H9 (cell line): ENCODE results near the gene CMAS. TPM values are rescaled to one million over a fixed set of nuclear protein-coding genes. Genes with fewer than 3 reads are reported as not detected.

Experiments used
- DNase-seq: peaks from one replicate; pipeline ENCODE4 v3.0.0-alpha.2; 2017
- H2AFZ ChIP-seq: one replicate; pipeline ENCODE4 v1.6.1; 2013; ENCODE audit warnings: mild to moderate bottlenecking, low read length, control low read depth, moderate library complexity
- H2AK5ac ChIP-seq: 2 replicates; pipeline ENCODE4 v1.6.1; 2013; ENCODE audit warnings: low read length, control low read depth, mixed read lengths; ENCODE audit not compliant: insufficient read length
- H2BK120ac ChIP-seq: one replicate; pipeline ENCODE4 v1.6.1; 2013; ENCODE audit warnings: low read depth, mild to moderate bottlenecking, low read length, control low read depth, inconsistent platforms; ENCODE audit not compliant: poor library complexity, severe bottlenecking
- H2BK12ac ChIP-seq: 2 replicates; pipeline ENCODE4 v1.6.1; 2013; ENCODE audit warnings: low read length, control low read depth, mixed read lengths, low read depth; ENCODE audit not compliant: insufficient read length
- H2BK15ac ChIP-seq: 2 replicates; pipeline ENCODE4 v1.6.1; 2013; ENCODE audit warnings: low read depth, low read length, control low read depth
- H2BK20ac ChIP-seq: one replicate; pipeline ENCODE4 v1.6.1; 2013; ENCODE audit warnings: low read depth, mild to moderate bottlenecking, low read length, control low read depth, inconsistent platforms; ENCODE audit not compliant: poor library complexity, severe bottlenecking
- H2BK5ac ChIP-seq: 2 replicates; pipeline ENCODE4 v1.6.1; 2013; ENCODE audit warnings: low read length, control low read depth, mixed read lengths; ENCODE audit not compliant: insufficient read length
- H3K14ac ChIP-seq: 2 replicates; pipeline ENCODE4 v1.6.1; 2013; ENCODE audit warnings: low read length, control low read depth; ENCODE audit not compliant: insufficient read depth
- H3K18ac ChIP-seq: 2 replicates; pipeline ENCODE4 v1.6.1; 2013; ENCODE audit warnings: low read depth, mild to moderate bottlenecking, mixed read lengths, low read length, control low read depth; ENCODE audit not compliant: insufficient read length
- H3K23ac ChIP-seq: 2 replicates; pipeline ENCODE4 v1.6.1; 2013; ENCODE audit warnings: low read length, control low read depth, mixed read lengths, low read depth; ENCODE audit not compliant: insufficient read length
- H3K23me2 ChIP-seq: 2 replicates; pipeline ENCODE4 v1.6.1; 2013; ENCODE audit warnings: low read depth, mild to moderate bottlenecking, mixed read lengths, low read length, control low read depth; ENCODE audit not compliant: insufficient read length, poor library complexity, severe bottlenecking
- H3K27ac ChIP-seq: 2 replicates; pipeline ENCODE4 v1.5.1; 2013; ENCODE audit warnings: low read length, control low read depth, mixed read lengths, low read depth; ENCODE audit not compliant: insufficient read length
- H3K27me3 ChIP-seq: 2 replicates; pipeline ENCODE4 v1.6.1; 2013; ENCODE audit warnings: low read length, control low read depth, inconsistent platforms; ENCODE audit not compliant: insufficient read depth
- H3K4ac ChIP-seq: 2 replicates; pipeline ENCODE4 v1.6.1; 2013; ENCODE audit warnings: low read depth, mild to moderate bottlenecking, control low read depth, inconsistent platforms, low read length, moderate library complexity
- H3K4me1 ChIP-seq: 2 replicates; pipeline ENCODE4 v1.6.1; 2013; ENCODE audit warnings: low read length, control low read depth, inconsistent platforms; ENCODE audit not compliant: insufficient read depth
- H3K4me2 ChIP-seq: 2 replicates; pipeline ENCODE4 v1.6.1; 2013; ENCODE audit warnings: low read length, control low read depth, mixed read lengths; ENCODE audit not compliant: insufficient read length, insufficient read depth
- H3K56ac ChIP-seq: 2 replicates; pipeline ENCODE4 v1.6.1; 2013; ENCODE audit warnings: low read depth, mild to moderate bottlenecking, mixed read lengths, low read length, control low read depth; ENCODE audit not compliant: insufficient read length
- H3K79me1 ChIP-seq: 2 replicates; pipeline ENCODE4 v1.6.1; 2013; ENCODE audit warnings: low read depth, mild to moderate bottlenecking, moderate library complexity, low read length, control low read depth, inconsistent platforms; ENCODE audit not compliant: insufficient read depth, poor library complexity, severe bottlenecking
- H3K79me2 ChIP-seq: 2 replicates; pipeline ENCODE4 v1.6.1; 2013; ENCODE audit warnings: low read length, control low read depth, inconsistent platforms; ENCODE audit not compliant: insufficient read depth
- H3K9ac ChIP-seq: 2 replicates; pipeline ENCODE4 v1.6.1; 2013; ENCODE audit warnings: low read length, control low read depth, mixed read lengths; ENCODE audit not compliant: insufficient read length; ENCODE audit errors: extremely low read depth
- H3K9me3 ChIP-seq: one replicate; pipeline ENCODE4 v1.6.1; 2013; ENCODE audit warnings: low read depth, low read length, inconsistent platforms; ENCODE audit not compliant: control insufficient read depth
- H3T11ph ChIP-seq: one replicate; pipeline ENCODE4 v1.6.1; 2013; ENCODE audit warnings: mild to moderate bottlenecking, low read length, control low read depth, inconsistent platforms
- H4K20me1 ChIP-seq: one replicate; pipeline ENCODE4 v1.6.1; 2013; ENCODE audit not compliant: control insufficient read depth, insufficient read length, insufficient read depth
- H4K5ac ChIP-seq: 2 replicates; pipeline ENCODE4 v1.6.1; 2013; ENCODE audit warnings: low read depth, mild to moderate bottlenecking, mixed read lengths, low read length, control low read depth; ENCODE audit not compliant: insufficient read length
- H4K8ac ChIP-seq: replicated peaks from 2 replicates; pipeline ENCODE4 v1.6.1; 2013; ENCODE audit warnings: low read length, control low read depth, mixed read lengths, low read depth; ENCODE audit not compliant: insufficient read length
- H4K91ac ChIP-seq: 2 replicates; pipeline ENCODE4 v1.6.1; 2013; ENCODE audit warnings: low read depth, mild to moderate bottlenecking, moderate library complexity, mixed read lengths, low read length, control low read depth; ENCODE audit not compliant: insufficient read length
- H3K27ac Mint-ChIP-seq, 3 experiments: 2 replicates in 2 of 3; 3 replicates in 1 of 3; pipeline ENCODE4 v1.8.0; 2020 to 2021; ENCODE audit warnings: mixed read lengths in 3 of 3, mild to moderate bottlenecking in 1 of 3, moderate library complexity in 1 of 3
- H3K27me3 Mint-ChIP-seq: 2 replicates; pipeline ENCODE4 v1.8.0; 2021; ENCODE audit warnings: low read depth, mild to moderate bottlenecking, moderate library complexity, mixed read lengths
- H3K36me3 Mint-ChIP-seq, 3 experiments: 2 replicates in 2 of 3; 3 replicates in 1 of 3; pipeline ENCODE4 v1.8.0; 2020 to 2021; ENCODE audit warnings: low read depth in 3 of 3, mixed read lengths in 3 of 3; ENCODE audit not compliant: insufficient read depth in 1 of 3
- H3K4me1 Mint-ChIP-seq, 2 experiments: 2 replicates each; pipeline ENCODE4 v1.8.0; 2020; ENCODE audit warnings: mixed read lengths in 2 of 2
- H3K4me3 Mint-ChIP-seq, 2 experiments: 2 replicates in 1 of 2; 3 replicates in 1 of 2; pipeline ENCODE4 v1.8.0; 2020 to 2021; ENCODE audit warnings: mild to moderate bottlenecking in 2 of 2, mixed read lengths in 2 of 2, moderate library complexity in 1 of 2
- H3K9me3 Mint-ChIP-seq, 2 experiments: 2 replicates in 1 of 2; 3 replicates in 1 of 2; pipeline ENCODE4 v1.8.0; 2020; ENCODE audit warnings: mild to moderate bottlenecking in 2 of 2, mixed read lengths in 2 of 2, moderate library complexity in 1 of 2
- CTCF ChIP-seq: fragments of 200-600 bp; sonication (generic); conservative IDR thresholded peaks from 3 replicates; pipeline ENCODE4 v1.8.0; 2021; ENCODE audit warnings: antibody characterized with exemption, mild to moderate bottlenecking
- WGBS: extraction: QIAGEN DNeasy Blood & Tissue Kit; methylation state at CpG from one replicate; pipeline ENCODE4 v1.1.7; 2013; ENCODE audit warnings: missing lambda C conversion rate, low lambda C conversion rate, mixed read lengths; ENCODE audit not compliant: insufficient read length; ENCODE audit errors: extremely low coverage; 5-methylcytosine and 5-hydroxymethylcytosine counted together
- total RNA-seq: library from RNA; stranded (reverse); gene quantifications from 2 replicates; pipeline ENCODE4 v1.2.1, GENCODE V29; 2021

CMAS gene
- total RNA-seq, 1 experiment from 2014 or later, result 47.4 TPM

- no peak overlapping the region for H3K4ac ChIP-seq
- no peaks in the 10 kb centered on the region for H3K79me1 ChIP-seq
- H3K56ac ChIP-seq, result no peak overlapping the region
- H3K27me3 ChIP-seq, result no peaks in the 10 kb centered on the region
- no peak for TF ChIP-seq CTCF
- H2BK120ac ChIP-seq, result no peak overlapping the region
- H2BK15ac ChIP-seq, result no peak overlapping the region
- no peaks in the 10 kb centered on the region for H3K79me2 ChIP-seq
- H2AFZ ChIP-seq, result no peak overlapping the region
- Mint-ChIP-seq H3K36me3 (peaks cover 0 to 5% (median 2%) of the 10 kb centered on the region in 3 experiments; a peak in 4 of 7 replicates), H3K27ac (no peak overlapping the region), H3K4me3 (no peak overlapping the region), H3K4me1 (peaks cover 0 to 3% of the 10 kb centered on the region in 2 experiments; a peak in 1 of 4 replicates), H3K27me3 (no peaks in the 10 kb centered on the region), H3K9me3 (peaks cover 10 to 11% of the 10 kb centered on the region in 2 experiments)
- no peaks in the 10 kb centered on the region for H3K23me2 ChIP-seq
- no peak for DNase-seq
- H2BK5ac ChIP-seq, result no peak overlapping the region
- H4K8ac ChIP-seq, result no peak overlapping the region
- no CpG with 5 or more reads among the region's 7 CpGs for WGBS
- H3K4me1 ChIP-seq, result no peaks in the 10 kb centered on the region
- H3K9me3 ChIP-seq, result no peaks in the 10 kb centered on the region
- no peak overlapping the region for H4K91ac ChIP-seq
- H2BK12ac ChIP-seq, result no peak overlapping the region
- no peak overlapping the region for H2BK20ac ChIP-seq
- no peak overlapping the region for H3K4me2 ChIP-seq
- no peak overlapping the region for H3K23ac ChIP-seq
- H3K27ac ChIP-seq, result no peak overlapping the region
- H3K18ac ChIP-seq, result no peak overlapping the region
- H3K9ac ChIP-seq, result no peak overlapping the region
- H2AK5ac ChIP-seq, result no peak overlapping the region
- no peak overlapping the region for H4K5ac ChIP-seq
- no peaks in the 10 kb centered on the region for H4K20me1 ChIP-seq
- H3K14ac ChIP-seq, result no peak overlapping the region
- no peak overlapping the region for H3T11ph ChIP-seq
Measured at GRCh38 chr12:22014783-22015144, 31.3 kb upstream of the CMAS start.
